HG02678 (cell line): ENCODE results near the gene PTPRZ1.

Source experiments
- ATAC-seq: cut with Tn5 transposase; IDR thresholded peaks from one replicate; pipeline ENCODE4 v1.9.1; 2021; ENCODE audit warnings: mild to moderate bottlenecking, moderate library complexity; ENCODE audit not compliant: unreplicated experiment

The PTPRZ1 gene

DNA sequence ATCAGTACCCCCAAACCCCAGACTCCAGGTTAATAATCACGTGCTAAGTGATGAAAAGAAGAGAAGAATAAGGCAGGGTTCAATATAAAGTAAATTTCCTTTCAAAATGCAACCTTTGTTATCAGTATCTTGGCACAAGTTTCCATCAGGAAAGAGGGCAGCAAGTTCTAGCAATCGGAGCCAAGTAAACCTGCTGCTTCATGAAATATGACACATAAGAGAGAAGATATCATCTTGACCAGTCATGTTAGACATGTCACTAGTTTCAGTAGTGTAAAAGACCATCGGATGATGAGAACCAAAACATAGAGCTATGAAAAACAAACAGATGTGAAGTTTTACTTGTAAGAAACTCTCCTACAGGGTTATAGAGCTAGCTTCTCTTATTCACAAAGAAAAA is 227.1 kb downstream of the PTPRZ1 start:
- ATAC-seq = no peak

DNA sequence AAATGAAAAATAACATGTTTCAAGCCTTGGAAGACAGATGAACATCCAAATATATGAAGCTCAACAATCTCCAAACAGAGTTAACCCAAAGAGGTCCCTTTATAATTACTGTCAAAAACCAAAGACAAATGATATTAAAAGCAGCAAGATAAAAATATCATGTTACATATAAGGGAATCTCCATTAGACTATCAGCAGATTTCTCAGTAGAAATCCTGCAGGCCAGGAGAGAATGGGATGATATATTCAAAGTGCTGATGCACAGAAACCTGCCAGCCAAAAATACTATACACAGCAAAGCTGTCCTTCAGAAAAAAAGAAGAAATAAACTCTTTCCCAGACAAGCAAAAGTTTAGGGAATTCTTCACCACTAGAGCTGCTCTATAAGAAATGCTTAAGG is 230.1 kb downstream of the PTPRZ1 start:
- no peak for ATAC-seq
